Erythroblast (primary cell): ENCODE measurements around the gene SH3BP5.

Experiments
- GATA1 ChIP-seq: IDR thresholded peaks from 2 replicates; pipeline ENCODE4 v1.6.1; 2011; ENCODE audit warnings: low read depth, mild to moderate bottlenecking, control low read depth, low read length, moderate library complexity
- POLR2A ChIP-seq: IDR thresholded peaks from 2 replicates; pipeline ENCODE4 v1.6.1; 2011; ENCODE audit warnings: mild to moderate bottlenecking, low read length

GRCh38 chr3:15229262-15229661 is 103.1 kb downstream of the SH3BP5 start:
- TF ChIP-seq POLR2A: no peak
- no peak for TF ChIP-seq GATA1
